D721Med (cell line): Measurements from ENCODE around the gene CCDC12.

Experiments used
- DNase-seq: peaks from one replicate; pipeline ENCODE4 v3.0.0; 2011; ENCODE audit warnings: low spot score; ENCODE audit not compliant: insufficient read length
- FAIRE-seq: peaks from 2 replicates; lab custom pipeline; 2011; peaks lifted over from hg19 to GRCh38; lab: Jason Lieb, UNC
- TF ChIP-seq, protein P1 (sequence below): IDR thresholded peaks from 2 replicates; pipeline ENCODE4 v1.5.1; 2012; ENCODE audit warnings: mild to moderate bottlenecking, control low read depth; ENCODE audit not compliant: insufficient read depth; ENCODE audit errors: missing control alignments

CCDC12 gene

DNA sequence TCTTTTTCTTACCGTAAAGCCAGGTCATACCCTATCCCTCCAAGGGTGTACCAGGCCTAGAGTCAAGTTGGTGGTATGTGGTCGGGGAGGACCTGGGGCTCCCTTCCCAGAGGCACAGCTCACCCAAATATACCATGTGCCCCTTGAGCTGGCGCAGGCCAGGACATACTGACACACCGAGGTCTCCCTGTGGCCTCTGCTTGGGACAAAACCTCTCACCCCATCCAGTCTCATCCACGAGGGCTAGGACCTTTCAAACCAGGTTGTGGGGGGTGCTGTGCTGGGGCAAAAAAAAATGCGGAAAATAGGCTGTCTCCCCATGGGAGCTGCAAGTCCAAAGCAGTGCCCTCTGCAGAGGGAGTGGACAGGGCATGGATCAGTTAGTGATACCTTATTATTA lies 76.2 kb downstream of the CCDC12 start:
- DNase-seq, result no peak
- FAIRE-seq, result no peak
- TF ChIP-seq, protein P1, sequence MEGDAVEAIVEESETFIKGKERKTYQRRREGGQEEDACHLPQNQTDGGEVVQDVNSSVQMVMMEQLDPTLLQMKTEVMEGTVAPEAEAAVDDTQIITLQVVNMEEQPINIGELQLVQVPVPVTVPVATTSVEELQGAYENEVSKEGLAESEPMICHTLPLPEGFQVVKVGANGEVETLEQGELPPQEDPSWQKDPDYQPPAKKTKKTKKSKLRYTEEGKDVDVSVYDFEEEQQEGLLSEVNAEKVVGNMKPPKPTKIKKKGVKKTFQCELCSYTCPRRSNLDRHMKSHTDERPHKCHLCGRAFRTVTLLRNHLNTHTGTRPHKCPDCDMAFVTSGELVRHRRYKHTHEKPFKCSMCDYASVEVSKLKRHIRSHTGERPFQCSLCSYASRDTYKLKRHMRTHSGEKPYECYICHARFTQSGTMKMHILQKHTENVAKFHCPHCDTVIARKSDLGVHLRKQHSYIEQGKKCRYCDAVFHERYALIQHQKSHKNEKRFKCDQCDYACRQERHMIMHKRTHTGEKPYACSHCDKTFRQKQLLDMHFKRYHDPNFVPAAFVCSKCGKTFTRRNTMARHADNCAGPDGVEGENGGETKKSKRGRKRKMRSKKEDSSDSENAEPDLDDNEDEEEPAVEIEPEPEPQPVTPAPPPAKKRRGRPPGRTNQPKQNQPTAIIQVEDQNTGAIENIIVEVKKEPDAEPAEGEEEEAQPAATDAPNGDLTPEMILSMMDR, result no peak

- TF ChIP-seq, protein P1, result no peak
- FAIRE-seq (no peak), DNase-seq (no peak)
Measured at GRCh38 chr3:46900007-46900292, 76.6 kb downstream of the CCDC12 start.

- FAIRE-seq (no peak), DNase-seq (no peak)
- TF ChIP-seq, protein P1, result no peak
Measured at GRCh38 chr3:46899151-46900006, 77.2 kb downstream of the CCDC12 start.

GRCh38 chr3:46898321-46899150 lies 78.0 kb downstream of the CCDC12 start:
- DNase-seq (no peak), FAIRE-seq (no peak)
- TF ChIP-seq, protein P1, result no peak

DNA sequence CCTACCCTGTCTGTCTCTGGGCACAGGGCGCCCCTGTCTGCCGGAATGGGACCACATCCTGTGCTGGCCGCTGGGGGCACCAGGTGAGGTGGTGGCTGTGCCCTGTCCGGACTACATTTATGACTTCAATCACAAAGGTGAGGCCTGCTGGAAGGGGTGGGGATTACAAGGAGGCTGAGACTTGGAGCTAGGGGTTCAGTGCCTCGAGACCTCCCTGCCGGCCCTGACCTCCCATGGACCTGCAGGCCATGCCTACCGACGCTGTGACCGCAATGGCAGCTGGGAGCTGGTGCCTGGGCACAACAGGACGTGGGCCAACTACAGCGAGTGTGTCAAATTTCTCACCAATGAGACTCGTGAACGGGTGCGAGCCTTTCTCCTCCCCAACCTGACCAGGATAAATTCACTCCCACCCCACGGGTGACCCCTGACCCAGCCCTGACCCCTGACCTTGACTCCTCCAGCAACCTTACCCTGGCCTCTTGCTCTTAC lies 78.7 kb downstream of the CCDC12 start:
- TF ChIP-seq, protein P1, result no peak
- FAIRE-seq (no peak), DNase-seq (no peak)

DNA sequence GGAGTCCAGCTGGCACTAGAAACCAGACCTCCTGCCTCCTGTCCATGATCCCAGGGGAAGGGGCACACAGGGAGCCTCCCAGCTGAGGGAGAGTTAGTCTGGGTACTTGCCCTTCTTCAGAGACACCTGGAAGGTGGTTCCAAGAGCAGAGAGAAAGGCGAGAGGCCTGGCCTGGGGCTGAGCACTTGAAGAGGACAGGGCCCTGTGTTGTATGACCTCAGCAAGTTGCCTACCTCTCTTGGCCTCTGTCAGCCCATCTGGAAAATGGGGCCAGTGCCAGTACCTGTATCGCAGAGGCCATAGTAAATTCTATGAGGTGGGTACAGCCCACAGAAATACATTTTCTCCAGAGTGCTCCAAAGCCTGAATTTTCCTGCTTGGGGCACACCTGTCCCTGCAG lies 79.5 kb downstream of the CCDC12 start:
- FAIRE-seq (no peak), DNase-seq (no peak)
- TF ChIP-seq, protein P1, result no peak

DNA sequence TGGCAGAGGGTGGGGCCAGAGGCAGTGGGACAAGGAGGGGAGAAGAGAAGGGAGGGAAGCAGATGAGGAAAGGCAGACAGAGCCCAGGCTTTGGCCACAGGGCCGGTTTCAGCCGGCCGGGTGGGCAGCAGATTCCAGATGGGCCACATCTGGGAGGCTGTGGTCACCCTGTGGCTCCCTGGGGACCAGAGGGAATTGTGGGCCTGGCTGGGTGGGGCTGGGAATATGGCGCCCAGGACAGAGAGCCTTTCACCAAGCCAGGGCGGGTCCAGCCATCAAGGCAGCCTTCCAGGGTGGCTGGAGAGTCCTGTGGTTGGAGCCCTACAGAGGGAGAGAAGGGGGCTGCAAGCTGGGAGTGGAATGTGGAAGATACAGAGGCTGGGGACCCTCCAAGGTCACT lies 80.2 kb downstream of the CCDC12 start:
- FAIRE-seq, result no peak
- TF ChIP-seq, protein P1, result no peak
- no peak for DNase-seq
